B cell (primary cell): ENCODE data around the gene DNASE2. TPM values are rescaled to one million over a fixed set of nuclear protein-coding genes. Genes with fewer than 3 reads are reported as not detected.
"Not testable (repeated sequence)": the region's sequence is repeated elsewhere in the genome, so short reads cannot be mapped to it uniquely, and the experiment has no call there.

Experiments used
- ATAC-seq: fragments of 200-7000 bp; cut with Tn5 transposase; one replicate; pipeline ENCODE4 v1.10.0; 2021; ENCODE audit warnings: low read depth, mild to moderate bottlenecking, moderate number of reproducible peaks, moderate library complexity
- CTCF ChIA-PET: fragments of 350-600 bp; sonication (Branson Sonifier 250); formaldehyde crosslinking; loops from one replicate; lab custom pipeline; 2021; ENCODE audit warnings: antibody characterized with exemption, inconsistent platforms; lab: Charles Lee
- POLR2A ChIA-PET: fragments of 350-600 bp; sonication (Branson Sonifier 250); formaldehyde crosslinking; loops from one replicate; lab custom pipeline; 2021; ENCODE audit warnings: antibody characterized with exemption; lab: Charles Lee
- DNase-seq: peaks from one replicate; pipeline ENCODE4 v3.0.0; 2013
- H2AFZ ChIP-seq: 2 replicates; pipeline ENCODE4 v1.6.1; 2012; ENCODE audit warnings: mild to moderate bottlenecking, low read depth, low read length; ENCODE audit not compliant: insufficient read depth, poor library complexity, severe bottlenecking
- H3K27ac ChIP-seq, 2 donors: 1 replicate in 1 of 2; 2 replicates in 1 of 2; pipeline ENCODE4 v1.5.1; 2012 to 2013; ENCODE audit warnings: low read length in 2 of 2, mild to moderate bottlenecking in 2 of 2, moderate library complexity in 1 of 2
- H3K27me3 ChIP-seq, 4 experiments: fragments of 200-600 bp in 1 of 4; sonication (generic) in 1 of 4; replicated peaks in 1 of 4; 1 replicate in 2 of 4; 2 replicates in 2 of 4; pipeline versions ENCODE4 v1.6.1 to v1.7.0; 2013 to 2016; ENCODE audit warnings: low read length in 3 of 4, mild to moderate bottlenecking in 2 of 4, mixed read lengths in 1 of 4, moderate library complexity in 1 of 4; ENCODE audit not compliant: insufficient read depth in 4 of 4, control insufficient read depth in 3 of 4; ENCODE audit errors: control extremely low read depth in 1 of 4
- H3K36me3 ChIP-seq, 2 experiments: replicated peaks in 1 of 2; 1 replicate in 1 of 2; 2 replicates in 1 of 2; pipeline versions ENCODE4 v1.6.1 to v1.7.1; 2013; ENCODE audit warnings: low read length in 1 of 2; ENCODE audit not compliant: insufficient read depth in 2 of 2, control insufficient read depth in 1 of 2; ENCODE audit errors: control extremely low read depth in 1 of 2, extremely low read depth in 1 of 2
- H3K4me1 ChIP-seq, 2 donors: fragments of 200-600 bp in 1 of 2; sonication (generic) in 1 of 2; 1 replicate in 1 of 2; 2 replicates in 1 of 2; pipeline versions ENCODE4 v1.5.1 to v1.6.1; 2013 to 2017; ENCODE audit warnings: low read length in 2 of 2; ENCODE audit not compliant: control insufficient read depth in 2 of 2, insufficient read depth in 2 of 2
- H3K4me2 ChIP-seq: replicated peaks from 2 replicates; pipeline ENCODE3; 2012; ENCODE audit warnings: mild to moderate bottlenecking, low read depth, low read length; ENCODE audit not compliant: poor library complexity, severe bottlenecking
- H3K4me3 ChIP-seq, 5 experiments: fragments of 200-600 bp in 1 of 5; sonication (generic) in 1 of 5; 1 replicate in 3 of 5; 2 replicates in 2 of 5; pipeline versions ENCODE4 v1.5.1 to v1.7.0; 2011 to 2016; ENCODE audit warnings: low read length in 4 of 5, mild to moderate bottlenecking in 4 of 5, low read depth in 2 of 5, control low read depth in 1 of 5, moderate library complexity in 1 of 5; ENCODE audit not compliant: insufficient read depth in 1 of 5; ENCODE audit errors: control extremely low read depth in 1 of 5, extremely low read depth in 1 of 5
- H3K79me2 ChIP-seq: fragments of 200-600 bp; sonication (generic); one replicate; pipeline ENCODE4 v1.6.0; 2016; ENCODE audit warnings: low read length; ENCODE audit not compliant: control insufficient read depth, insufficient read depth
- H3K9ac ChIP-seq: fragments of 200-600 bp; sonication (generic); 2 replicates; pipeline ENCODE4 v1.6.1; 2017; ENCODE audit warnings: mild to moderate bottlenecking, low read length, moderate library complexity
- H3K9me3 ChIP-seq, 3 donors: one replicate each; pipeline versions ENCODE4 v1.6.1 to v1.7.1; 2013; ENCODE audit warnings: low read length in 2 of 3; ENCODE audit not compliant: control insufficient read depth in 2 of 3, insufficient read depth in 1 of 3; ENCODE audit errors: control extremely low read depth in 1 of 3
- H4K20me1 ChIP-seq: 2 replicates; pipeline ENCODE4 v1.6.0; 2012; ENCODE audit warnings: mild to moderate bottlenecking, low read length; ENCODE audit not compliant: insufficient read depth, control insufficient read depth, poor library complexity, severe bottlenecking
- H3K27ac Mint-ChIP-seq: one replicate; pipeline ENCODE4 v1.8.0; 2021; ENCODE audit warnings: mixed read lengths
- H3K27me3 Mint-ChIP-seq: one replicate; pipeline ENCODE4 v1.8.0; 2021; ENCODE audit warnings: mixed read lengths
- H3K4me1 Mint-ChIP-seq: one replicate; pipeline ENCODE4 v1.8.0; 2021; ENCODE audit warnings: mixed read lengths
- H3K4me3 Mint-ChIP-seq: one replicate; pipeline ENCODE4 v1.8.0; 2021; ENCODE audit warnings: mixed read lengths
- H3K9me3 Mint-ChIP-seq: one replicate; pipeline ENCODE4 v1.8.0; 2022; ENCODE audit warnings: mixed read lengths; ENCODE audit not compliant: insufficient read depth
- EZH2 ChIP-seq: IDR thresholded peaks from 2 replicates; pipeline ENCODE4 v1.6.1; 2012; ENCODE audit warnings: borderline replicate concordance, low read depth, mild to moderate bottlenecking, moderate library complexity, low read length; ENCODE audit not compliant: insufficient read depth, poor library complexity, severe bottlenecking
- WGBS: methylation state at CpG from one replicate; pipeline ENCODE4 v1.1.5; 2013; ENCODE audit warnings: missing lambda C conversion rate; ENCODE audit not compliant: insufficient coverage; 5-methylcytosine and 5-hydroxymethylcytosine counted together
- intact Hi-C: fragments of 100-400 bp; cut with micrococcal nuclease; formaldehyde crosslinking; loops from one replicate; pipeline ENCODE4 v1.10.0; 2022
- polyA plus RNA-seq: library from polyadenylated mRNA; depleted of rRNA; stranded (reverse); fragments of >200 nt; gene quantifications from 2 replicates; pipeline ENCODE4 v1.2.3, GENCODE V29; 2012
- total RNA-seq, 2 donors: library from RNA; stranded (reverse); fragments of 120-200 nt in 1 of 2; gene quantifications; 1 replicate in 1 of 2; 2 replicates in 1 of 2; pipeline versions ENCODE4 v1.2.3 to v1.2.4, GENCODE V29; 2013 to 2022
- TF ChIP-seq, protein P1 (sequence below): fragments of 200-600 bp; IDR thresholded peaks from one replicate; pipeline ENCODE4 v1.8.0; 2022; ENCODE audit warnings: antibody characterized with exemption, mild to moderate bottlenecking

Gene DNASE2
- total and polyA plus RNA-seq, 2 donors (not counting 1 experiment from before 2014, with no cell fraction given), result 24.9 to 26.6 TPM

DNA sequence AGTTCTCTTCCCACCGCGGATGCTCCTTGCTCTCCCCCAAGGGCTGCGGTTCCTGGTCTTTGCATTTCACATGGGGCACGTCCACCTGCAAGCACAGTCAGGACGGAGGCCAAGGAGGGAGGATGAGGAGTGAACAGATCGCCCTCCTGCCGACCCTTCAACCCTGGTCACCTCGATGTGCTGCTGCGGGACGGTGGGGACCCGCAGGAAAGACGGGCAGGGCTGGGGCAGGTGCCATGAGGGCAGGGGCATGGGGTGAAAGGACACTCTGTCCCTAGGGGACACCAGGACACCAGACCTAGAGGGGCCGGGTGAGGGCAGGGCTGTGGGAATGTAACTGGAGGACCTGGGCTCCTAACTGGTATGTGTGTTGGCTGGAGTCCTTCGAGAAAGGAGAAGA is 37.0 kb upstream of the DNASE2 start:
- no peaks in the 10 kb centered on the region for H3K79me2 ChIP-seq
- H3K4me2 ChIP-seq, result no peak overlapping the region
- no peaks in the 10 kb centered on the region for H3K9me3 Mint-ChIP-seq
- H4K20me1 ChIP-seq, result no peaks in the 10 kb centered on the region
- DNase-seq, result peak; percentile 23
- no peaks in the 10 kb centered on the region for H3K9me3 ChIP-seq
- WGBS, result 97% methylated on average over 14 of the region's 14 CpGs
- ATAC-seq, result no peak
- H3K4me3 ChIP-seq, result no peak overlapping the region
- ChIA-PET CTCF (no interaction called here), POLR2A (interaction anchor here (0.7 to 1.6 kb wide), 2 partner anchors 20 to 38 kb away, joined by 4 to 8 read pairs; no protein-coding TSS in a partner anchor)
- intact Hi-C loops, result no loop called here
- H3K4me3 Mint-ChIP-seq, result peak overlapping the region; percentile 34
- H3K36me3 ChIP-seq, result peaks cover 0 to 13% of the 10 kb centered on the region in 2 experiments
- H3K9ac ChIP-seq, result no peak overlapping the region
- peak overlapping the region; percentile 61 for H3K27ac Mint-ChIP-seq
- H3K27ac ChIP-seq, result no peak overlapping the region
- H3K4me1 ChIP-seq, result peaks cover 9 to 25% of the 10 kb centered on the region in 2 donors
- TF ChIP-seq EZH2, result no peak
- TF ChIP-seq, protein P1, sequence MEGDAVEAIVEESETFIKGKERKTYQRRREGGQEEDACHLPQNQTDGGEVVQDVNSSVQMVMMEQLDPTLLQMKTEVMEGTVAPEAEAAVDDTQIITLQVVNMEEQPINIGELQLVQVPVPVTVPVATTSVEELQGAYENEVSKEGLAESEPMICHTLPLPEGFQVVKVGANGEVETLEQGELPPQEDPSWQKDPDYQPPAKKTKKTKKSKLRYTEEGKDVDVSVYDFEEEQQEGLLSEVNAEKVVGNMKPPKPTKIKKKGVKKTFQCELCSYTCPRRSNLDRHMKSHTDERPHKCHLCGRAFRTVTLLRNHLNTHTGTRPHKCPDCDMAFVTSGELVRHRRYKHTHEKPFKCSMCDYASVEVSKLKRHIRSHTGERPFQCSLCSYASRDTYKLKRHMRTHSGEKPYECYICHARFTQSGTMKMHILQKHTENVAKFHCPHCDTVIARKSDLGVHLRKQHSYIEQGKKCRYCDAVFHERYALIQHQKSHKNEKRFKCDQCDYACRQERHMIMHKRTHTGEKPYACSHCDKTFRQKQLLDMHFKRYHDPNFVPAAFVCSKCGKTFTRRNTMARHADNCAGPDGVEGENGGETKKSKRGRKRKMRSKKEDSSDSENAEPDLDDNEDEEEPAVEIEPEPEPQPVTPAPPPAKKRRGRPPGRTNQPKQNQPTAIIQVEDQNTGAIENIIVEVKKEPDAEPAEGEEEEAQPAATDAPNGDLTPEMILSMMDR, result no peak
- no peaks in the 10 kb centered on the region for H3K27me3 ChIP-seq
- H2AFZ ChIP-seq, result no peak overlapping the region
- H3K4me1 Mint-ChIP-seq, result peaks cover 20% of the 10 kb centered on the region
- H3K27me3 Mint-ChIP-seq, result no peaks in the 10 kb centered on the region

DNA sequence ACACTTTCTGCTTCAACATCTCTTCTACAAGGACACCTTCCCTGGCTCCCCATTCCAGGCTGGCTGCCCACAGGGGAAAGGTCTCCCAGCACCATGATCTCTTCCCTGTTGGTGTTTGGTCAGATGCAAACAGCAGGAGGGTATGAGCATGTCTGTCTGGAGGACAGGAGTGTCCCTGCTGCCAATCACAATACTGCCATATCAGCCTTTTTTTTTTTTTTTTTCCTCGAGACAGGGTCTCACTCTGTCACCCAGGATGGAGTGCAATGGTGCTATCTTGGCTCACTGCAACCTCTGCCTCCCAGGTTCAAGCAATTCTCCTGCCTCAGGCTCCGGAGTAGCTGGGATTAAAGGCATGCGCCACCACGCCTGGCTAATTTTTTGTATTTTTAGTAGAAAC is 34.6 kb upstream of the DNASE2 start:
- no CpG with 5 or more reads among the region's 4 CpGs for WGBS
- ATAC-seq, intact Hi-C loops, H2AFZ ChIP-seq, H3K36me3 ChIP-seq, H3K9me3 Mint-ChIP-seq, H4K20me1 ChIP-seq, H3K9ac ChIP-seq, H3K4me2 ChIP-seq, H3K9me3 ChIP-seq, H3K27me3 ChIP-seq, H3K4me3 ChIP-seq, H3K27ac ChIP-seq, H3K27ac Mint-ChIP-seq, DNase-seq, CTCF ChIA-PET, H3K79me2 ChIP-seq, H3K4me3 Mint-ChIP-seq, H3K27me3 Mint-ChIP-seq: not testable (repeated sequence)
- peaks cover 23% of the 10 kb centered on the region for H3K4me1 Mint-ChIP-seq
- peaks cover 9 to 29% of the 10 kb centered on the region in 2 donors for H3K4me1 ChIP-seq
- POLR2A ChIA-PET, result interaction anchor here (0.7 to 1.2 kb wide), 4 partner anchors 9 to 25 kb away, joined by 3 to 6 read pairs (median 4); partner anchors contain the start of genes FARSA and GCDH
